Calu3 (cell line): ENCODE results near the gene WDTC1. TPM values are rescaled to one million over a fixed set of nuclear protein-coding genes. Genes with fewer than 3 reads are reported as not detected.
"Not testable (repeated sequence)": the region's sequence is repeated elsewhere in the genome, so short reads cannot be mapped to it uniquely, and the experiment has no call there.

Experiments used
- BruUV-seq: library from RNA; stranded (reverse); fragments of 400-500 nt; replicated peaks from 2 replicates; lab custom pipeline; 2021; lab: Mats Ljungman, UMichigan
- CTCF ChIA-PET: fragments of 300-600 bp; sonication (Branson Sonifier 250); formaldehyde crosslinking; loops from one replicate; lab custom pipeline; 2022; ENCODE audit warnings: antibody characterized with exemption; lab: Charles Lee
- DNase-seq: peaks from one replicate; pipeline ENCODE4 v3.0.0; 2022
- H3K27ac Mint-ChIP-seq: one replicate; pipeline ENCODE4 v1.8.0; 2022; ENCODE audit warnings: mixed read lengths; ENCODE audit not compliant: unreplicated experiment
- H3K27me3 Mint-ChIP-seq: one replicate; pipeline ENCODE4 v1.8.0; 2022; ENCODE audit warnings: mixed read lengths; ENCODE audit not compliant: unreplicated experiment
- H3K36me3 Mint-ChIP-seq: one replicate; pipeline ENCODE4 v1.8.0; 2022; ENCODE audit warnings: mild to moderate bottlenecking, moderate library complexity, mixed read lengths; ENCODE audit not compliant: insufficient read depth, unreplicated experiment
- H3K4me1 Mint-ChIP-seq: one replicate; pipeline ENCODE4 v1.8.0; 2022; ENCODE audit warnings: mild to moderate bottlenecking, low read depth, mixed read lengths; ENCODE audit not compliant: unreplicated experiment
- H3K4me3 Mint-ChIP-seq: one replicate; pipeline ENCODE4 v1.8.0; 2022; ENCODE audit warnings: mild to moderate bottlenecking, low read depth, moderate library complexity, mixed read lengths; ENCODE audit not compliant: unreplicated experiment
- H3K9me3 Mint-ChIP-seq: one replicate; pipeline ENCODE4 v1.8.0; 2022; ENCODE audit warnings: low read depth, mixed read lengths; ENCODE audit not compliant: unreplicated experiment
- CTCF ChIP-seq: fragments of 200-600 bp; IDR thresholded peaks from one replicate; pipeline ENCODE4 v1.8.0; 2022; ENCODE audit warnings: antibody characterized with exemption; ENCODE audit not compliant: unreplicated experiment
- intact Hi-C: fragments of 100-400 bp; cut with micrococcal nuclease; formaldehyde crosslinking; loops from one replicate; pipeline ENCODE4 v1.10.0; 2022; ENCODE audit not compliant: unreplicated experiment
- total RNA-seq: library from RNA; stranded (reverse); gene quantifications from 2 replicates; pipeline ENCODE4 v1.2.3, GENCODE V29; 2022

Gene WDTC1
- total RNA-seq, 1 experiment from 2014 or later, result 10.8 TPM

GRCh38 chr1:27217401-27217800, 17.0 kb upstream of the WDTC1 start:
- no peak for TF ChIP-seq CTCF
- BruUV-seq, result no TSS peak
- H3K4me1 Mint-ChIP-seq, result no peaks in the 10 kb centered on the region
- intact Hi-C loops, result no loop called here
- H3K27me3 Mint-ChIP-seq, result no peaks in the 10 kb centered on the region
- no peaks in the 10 kb centered on the region for H3K36me3 Mint-ChIP-seq
- H3K4me3 Mint-ChIP-seq, result no peak overlapping the region
- no peaks in the 10 kb centered on the region for H3K9me3 Mint-ChIP-seq
- H3K27ac Mint-ChIP-seq, result no peak overlapping the region
- CTCF ChIA-PET, result no interaction called here
- DNase-seq, result no peak

GRCh38 chr1:27218736-27219135, 15.7 kb upstream of the WDTC1 start:
- intact Hi-C loops, result no loop called here
- TF ChIP-seq CTCF, result no peak
- Mint-ChIP-seq H3K4me3 (no peak overlapping the region), H3K36me3 (no peaks in the 10 kb centered on the region), H3K27me3 (no peaks in the 10 kb centered on the region), H3K9me3 (no peaks in the 10 kb centered on the region), H3K27ac (no peak overlapping the region), H3K4me1 (no peaks in the 10 kb centered on the region)
- BruUV-seq, result no TSS peak
- CTCF ChIA-PET, result no interaction called here
- DNase-seq, result no peak

- H3K27ac Mint-ChIP-seq, result no peak overlapping the region
- no peaks in the 10 kb centered on the region for H3K4me1 Mint-ChIP-seq
- intact Hi-C loops, result no loop called here
- H3K36me3 Mint-ChIP-seq, result no peaks in the 10 kb centered on the region
- DNase-seq, result no peak
- BruUV-seq, result no TSS peak
- no peak overlapping the region for H3K4me3 Mint-ChIP-seq
- no peaks in the 10 kb centered on the region for H3K27me3 Mint-ChIP-seq
- CTCF ChIA-PET, result no interaction called here
- H3K9me3 Mint-ChIP-seq, result no peaks in the 10 kb centered on the region
- no peak for TF ChIP-seq CTCF
Measured at GRCh38 chr1:27220096-27220495, 14.3 kb upstream of the WDTC1 start.

- CTCF ChIA-PET, DNase-seq, H3K27me3 Mint-ChIP-seq, H3K9me3 Mint-ChIP-seq, H3K4me1 Mint-ChIP-seq, H3K27ac Mint-ChIP-seq, H3K36me3 Mint-ChIP-seq, BruUV-seq, intact Hi-C loops, H3K4me3 Mint-ChIP-seq: not testable (repeated sequence)
Measured at GRCh38 chr1:27220702-27221497, 13.5 kb upstream of the WDTC1 start.

GRCh38 chr1:27225621-27226020, 8.8 kb upstream of the WDTC1 start:
- CTCF ChIA-PET, result no interaction called here
- Mint-ChIP-seq H3K4me3 (no peak overlapping the region), H3K27ac (no peak overlapping the region), H3K27me3 (no peaks in the 10 kb centered on the region), H3K4me1 (no peaks in the 10 kb centered on the region), H3K9me3 (no peaks in the 10 kb centered on the region), H3K36me3 (no peaks in the 10 kb centered on the region)
- TF ChIP-seq CTCF, result no peak
- DNase-seq, result no peak
- no TSS peak for BruUV-seq
- intact Hi-C loops, result no loop called here
